SU-DHL-6 (cell line): ENCODE results near the gene KDM3B.

Experiments used
- EZH2phosphoT487 ChIP-seq: fragments of 200-600 bp; sonication (generic), shearing (Covaris generic); conservative IDR thresholded peaks from 2 replicates; pipeline ENCODE4 v1.6.1; 2018; ENCODE audit warnings: mild to moderate bottlenecking, antibody characterized with exemption, low read length, moderate library complexity, mixed read lengths
- TF ChIP-seq, protein P1 (sequence below): fragments of 200-600 bp; sonication (generic); IDR thresholded peaks from one replicate; pipeline ENCODE4 v1.5.1; 2017; ENCODE audit warnings: antibody characterized with exemption, mild to moderate bottlenecking, low read length, moderate library complexity; ENCODE audit not compliant: insufficient read depth, poor library complexity, severe bottlenecking

DNA sequence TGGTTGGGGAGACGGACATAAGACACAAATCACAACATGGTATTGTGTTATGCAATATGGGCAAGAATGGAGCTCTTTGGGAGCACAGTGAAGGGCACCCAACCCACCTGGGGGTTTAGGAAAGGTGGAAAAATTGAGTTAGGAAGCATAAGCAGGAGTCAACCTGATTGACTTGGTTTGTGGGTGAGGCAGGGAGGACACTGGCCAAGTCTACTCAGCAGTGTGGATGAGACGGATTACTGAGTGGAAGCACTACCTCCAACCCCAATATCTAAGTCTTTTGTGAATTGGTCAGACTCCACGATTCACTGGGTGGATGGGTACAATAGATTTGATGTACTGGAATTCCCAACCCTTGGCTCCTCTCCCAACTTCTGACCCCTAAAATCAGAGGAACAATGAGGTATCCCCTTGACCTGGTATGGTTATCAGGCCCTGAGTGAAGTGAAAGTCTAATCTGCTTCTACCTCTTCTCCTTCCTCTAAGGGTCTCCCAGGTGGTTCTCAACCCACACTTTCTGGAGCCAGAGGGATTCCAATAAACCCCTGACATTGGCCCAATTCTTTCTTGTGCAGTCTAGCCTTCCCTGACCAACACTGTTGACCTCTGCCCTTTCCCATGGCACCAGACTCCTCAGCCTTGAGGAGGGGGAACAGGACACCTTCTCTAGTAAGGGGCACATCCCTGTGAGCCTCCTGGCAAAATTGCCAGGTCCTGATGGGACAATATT, 118.0 kb downstream of the KDM3B start:
- TF ChIP-seq, protein P1, sequence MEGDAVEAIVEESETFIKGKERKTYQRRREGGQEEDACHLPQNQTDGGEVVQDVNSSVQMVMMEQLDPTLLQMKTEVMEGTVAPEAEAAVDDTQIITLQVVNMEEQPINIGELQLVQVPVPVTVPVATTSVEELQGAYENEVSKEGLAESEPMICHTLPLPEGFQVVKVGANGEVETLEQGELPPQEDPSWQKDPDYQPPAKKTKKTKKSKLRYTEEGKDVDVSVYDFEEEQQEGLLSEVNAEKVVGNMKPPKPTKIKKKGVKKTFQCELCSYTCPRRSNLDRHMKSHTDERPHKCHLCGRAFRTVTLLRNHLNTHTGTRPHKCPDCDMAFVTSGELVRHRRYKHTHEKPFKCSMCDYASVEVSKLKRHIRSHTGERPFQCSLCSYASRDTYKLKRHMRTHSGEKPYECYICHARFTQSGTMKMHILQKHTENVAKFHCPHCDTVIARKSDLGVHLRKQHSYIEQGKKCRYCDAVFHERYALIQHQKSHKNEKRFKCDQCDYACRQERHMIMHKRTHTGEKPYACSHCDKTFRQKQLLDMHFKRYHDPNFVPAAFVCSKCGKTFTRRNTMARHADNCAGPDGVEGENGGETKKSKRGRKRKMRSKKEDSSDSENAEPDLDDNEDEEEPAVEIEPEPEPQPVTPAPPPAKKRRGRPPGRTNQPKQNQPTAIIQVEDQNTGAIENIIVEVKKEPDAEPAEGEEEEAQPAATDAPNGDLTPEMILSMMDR: no peak
- no peak for TF ChIP-seq EZH2phosphoT487
